Activated CD8-positive, alpha-beta memory T cell treated with anti-CD3 and anti-CD28 coated beads for 36 hours (primary cell): ENCODE data around the gene CYTH1. TPM values are rescaled to one million over a fixed set of nuclear protein-coding genes. Genes with fewer than 3 reads are reported as not detected.
"Not testable (repeated sequence)": the region's sequence is repeated elsewhere in the genome, so short reads cannot be mapped to it uniquely, and the experiment has no call there.

Experiments used
- CTCF ChIA-PET: fragments of 350-600 bp; sonication (Branson Sonifier 250); formaldehyde crosslinking; loops from one replicate; lab custom pipeline; 2021; ENCODE audit warnings: antibody characterized with exemption; lab: Charles Lee
- POLR2A ChIA-PET: fragments of 350-600 bp; sonication (Branson Sonifier 250); formaldehyde crosslinking; loops from one replicate; lab custom pipeline; 2021; ENCODE audit warnings: antibody characterized with exemption; lab: Charles Lee
- total RNA-seq, 2 experiments: library from RNA; stranded (reverse); gene quantifications; one replicate each; pipeline ENCODE4 v1.2.3, GENCODE V29; 2021

The CYTH1 gene
- total RNA-seq, 2 experiments from 2014 or later = 92.1 to 96.7 TPM

GRCh38 chr17:78677303-78678221 lies 104.5 kb downstream of the CYTH1 start:
- POLR2A ChIA-PET = no interaction called here
- CTCF ChIA-PET = interaction anchor here (0.6 kb wide), 1 partner anchor 159 kb away, joined by 5 read pairs; no protein-coding TSS in a partner anchor

- POLR2A ChIA-PET = no interaction called here
- CTCF ChIA-PET = interaction anchor here (0.6 kb wide), 1 partner anchor 158 kb away, joined by 5 read pairs; no protein-coding TSS in a partner anchor
Measured at GRCh38 chr17:78676412-78677302, 105.4 kb downstream of the CYTH1 start.

- POLR2A ChIA-PET = no interaction called here
- CTCF ChIA-PET = no interaction called here
Measured at GRCh38 chr17:78675836-78676235, 106.2 kb downstream of the CYTH1 start.

GRCh38 chr17:78675316-78675616 lies 106.8 kb downstream of the CYTH1 start:
- CTCF ChIA-PET = no interaction called here
- POLR2A ChIA-PET = no interaction called here

GRCh38 chr17:78674595-78675315 lies 107.3 kb downstream of the CYTH1 start:
- ChIA-PET POLR2A (no interaction called here), CTCF (no interaction called here)

- ChIA-PET CTCF (no interaction called here), POLR2A (no interaction called here)
Measured at GRCh38 chr17:78674156-78674555, 107.9 kb downstream of the CYTH1 start.

GRCh38 chr17:78673395-78673794 lies 108.7 kb downstream of the CYTH1 start:
- ChIA-PET POLR2A (no interaction called here), CTCF (no interaction called here)

GRCh38 chr17:78672871-78673371 lies 109.2 kb downstream of the CYTH1 start:
- ChIA-PET POLR2A (interaction anchor here (0.6 kb wide), 1 partner anchor 105 kb away, joined by 11 read pairs; no protein-coding TSS in a partner anchor), CTCF (no interaction called here)

- ChIA-PET CTCF (no interaction called here), POLR2A (interaction anchor here (0.6 kb wide), 1 partner anchor 106 kb away, joined by 11 read pairs; no protein-coding TSS in a partner anchor)
Measured at GRCh38 chr17:78672005-78672404, 110.1 kb downstream of the CYTH1 start.

- POLR2A ChIA-PET, CTCF ChIA-PET: not testable (repeated sequence)
Measured at GRCh38 chr17:78671726-78672001, 110.4 kb downstream of the CYTH1 start.

GRCh38 chr17:78670850-78671725 lies 111.0 kb downstream of the CYTH1 start:
- ChIA-PET CTCF (no interaction called here), POLR2A (no interaction called here)

GRCh38 chr17:78669975-78670518 lies 112.0 kb downstream of the CYTH1 start:
- POLR2A ChIA-PET = no interaction called here
- CTCF ChIA-PET = no interaction called here

GRCh38 chr17:78669256-78669974 lies 112.7 kb downstream of the CYTH1 start:
- POLR2A ChIA-PET = no interaction called here
- CTCF ChIA-PET = no interaction called here

- ChIA-PET POLR2A (interaction anchor here (0.7 kb wide), 1 partner anchor 80 kb away, joined by 11 read pairs; no protein-coding TSS in a partner anchor), CTCF (no interaction called here)
Measured at GRCh38 chr17:78668847-78669246, 113.2 kb downstream of the CYTH1 start.

- ChIA-PET POLR2A (interaction anchor here (0.7 kb wide), 1 partner anchor 80 kb away, joined by 11 read pairs; no protein-coding TSS in a partner anchor), CTCF (no interaction called here)
Measured at GRCh38 chr17:78667741-78668640, 114.1 kb downstream of the CYTH1 start.

GRCh38 chr17:78667091-78667490 lies 115.0 kb downstream of the CYTH1 start:
- CTCF ChIA-PET = no interaction called here
- POLR2A ChIA-PET = no interaction called here
